ENCODE measurements around the gene SPOCK3.

SPOCK3 gene

GRCh38 chr4:166902941-166903340 lies 331.4 kb downstream of the SPOCK3 start:
- no peak for TF ChIP-seq REST (IDR thresholded peaks at IDR 0.05; ENCODE audit: low read depth)
- TF ChIP-seq YY1 (IDR thresholded peaks at IDR 0.05; ENCODE audit: low read depth) = no peak
- no peak for TF ChIP-seq NFIC (IDR thresholded peaks at IDR 0.05)
- TF ChIP-seq EGR1 (IDR thresholded peaks at IDR 0.05) = no peak
- no peak for TF ChIP-seq CEBPB (IDR thresholded peaks at IDR 0.05)
- TF ChIP-seq TEAD4 (IDR thresholded peaks at IDR 0.05) = no peak
- TF ChIP-seq EP300 (IDR thresholded peaks at IDR 0.05; ENCODE audit: borderline replicate concordance) = no peak
- TF ChIP-seq RAD21 (IDR thresholded peaks at IDR 0.05; ENCODE audit: low read depth) = no peak
- no peak for TF ChIP-seq TCF12 (IDR thresholded peaks at IDR 0.05; ENCODE audit: low read depth)
- no peak for TF ChIP-seq ZBTB7A (IDR thresholded peaks at IDR 0.05; ENCODE audit: low read depth)
- TF ChIP-seq, protein P1, sequence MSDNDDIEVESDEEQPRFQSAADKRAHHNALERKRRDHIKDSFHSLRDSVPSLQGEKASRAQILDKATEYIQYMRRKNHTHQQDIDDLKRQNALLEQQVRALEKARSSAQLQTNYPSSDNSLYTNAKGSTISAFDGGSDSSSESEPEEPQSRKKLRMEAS (IDR thresholded peaks at IDR 0.05) = no peak
- TF ChIP-seq CREB1 (IDR thresholded peaks at IDR 0.05; ENCODE audit: low read depth) = no peak
- no peak for TF ChIP-seq FOXM1 (IDR thresholded peaks at IDR 0.05; ENCODE audit: borderline replicate concordance, low read depth)
- TF ChIP-seq USF1 (IDR thresholded peaks at IDR 0.05) = no peak
- no peak for TF ChIP-seq TAF1 (IDR thresholded peaks at IDR 0.05; ENCODE audit: low read depth)

GRCh38 chr4:166896254-166896653 lies 338.0 kb downstream of the SPOCK3 start:
- TF ChIP-seq TEAD4 (IDR thresholded peaks at IDR 0.05) (no peak), EP300 (IDR thresholded peaks at IDR 0.05; ENCODE audit: borderline replicate concordance) (no peak), YY1 (IDR thresholded peaks at IDR 0.05; ENCODE audit: low read depth) (no peak), CEBPB (IDR thresholded peaks at IDR 0.05) (no peak), CREB1 (IDR thresholded peaks at IDR 0.05; ENCODE audit: low read depth) (no peak), ZBTB7A (IDR thresholded peaks at IDR 0.05; ENCODE audit: low read depth) (no peak), RAD21 (IDR thresholded peaks at IDR 0.05; ENCODE audit: low read depth) (no peak), TCF12 (IDR thresholded peaks at IDR 0.05; ENCODE audit: low read depth) (no peak), USF1 (IDR thresholded peaks at IDR 0.05) (no peak), FOXM1 (IDR thresholded peaks at IDR 0.05; ENCODE audit: borderline replicate concordance, low read depth) (no peak)
- TF ChIP-seq, protein P1 (IDR thresholded peaks at IDR 0.05) = no peak

GRCh38 chr4:166895771-166896170 lies 338.5 kb downstream of the SPOCK3 start:
- TF ChIP-seq TCF12 (IDR thresholded peaks at IDR 0.05; ENCODE audit: low read depth) = no peak
- no peak for TF ChIP-seq CREB1 (IDR thresholded peaks at IDR 0.05; ENCODE audit: low read depth)
- no peak for TF ChIP-seq USF1 (IDR thresholded peaks at IDR 0.05)
- TF ChIP-seq NFIC (IDR thresholded peaks at IDR 0.05) = no peak
- TF ChIP-seq, protein P1 (IDR thresholded peaks at IDR 0.05) = no peak
- no peak for TF ChIP-seq ZBTB7A (IDR thresholded peaks at IDR 0.05; ENCODE audit: low read depth)
- TF ChIP-seq TAF1 (IDR thresholded peaks at IDR 0.05; ENCODE audit: low read depth) = no peak
- no peak for TF ChIP-seq REST (IDR thresholded peaks at IDR 0.05; ENCODE audit: low read depth)
- TF ChIP-seq CEBPB (IDR thresholded peaks at IDR 0.05) = no peak
- TF ChIP-seq RAD21 (IDR thresholded peaks at IDR 0.05; ENCODE audit: low read depth) = no peak
- TF ChIP-seq EP300 (IDR thresholded peaks at IDR 0.05; ENCODE audit: borderline replicate concordance) = no peak
- TF ChIP-seq YY1 (IDR thresholded peaks at IDR 0.05; ENCODE audit: low read depth) = no peak
- TF ChIP-seq FOXM1 (IDR thresholded peaks at IDR 0.05; ENCODE audit: borderline replicate concordance, low read depth) = no peak
- no peak for TF ChIP-seq EGR1 (IDR thresholded peaks at IDR 0.05)
- no peak for TF ChIP-seq TEAD4 (IDR thresholded peaks at IDR 0.05)

GRCh38 chr4:166887457-166887856 lies 346.8 kb downstream of the SPOCK3 start:
- TF ChIP-seq RAD21 (IDR thresholded peaks at IDR 0.05; ENCODE audit: low read depth) (no peak), ZBTB7A (IDR thresholded peaks at IDR 0.05; ENCODE audit: low read depth) (no peak), FOXM1 (IDR thresholded peaks at IDR 0.05; ENCODE audit: borderline replicate concordance, low read depth) (no peak), EGR1 (IDR thresholded peaks at IDR 0.05) (no peak), EP300 (IDR thresholded peaks at IDR 0.05; ENCODE audit: borderline replicate concordance) (no peak), CREB1 (IDR thresholded peaks at IDR 0.05; ENCODE audit: low read depth) (no peak), CEBPB (IDR thresholded peaks at IDR 0.05) (no peak), REST (IDR thresholded peaks at IDR 0.05; ENCODE audit: low read depth) (no peak), YY1 (IDR thresholded peaks at IDR 0.05; ENCODE audit: low read depth) (no peak), NFIC (IDR thresholded peaks at IDR 0.05) (no peak), TAF1 (IDR thresholded peaks at IDR 0.05; ENCODE audit: low read depth) (no peak), TCF12 (IDR thresholded peaks at IDR 0.05; ENCODE audit: low read depth) (no peak)
